ENCODE results near the gene PDE9A.

The PDE9A gene

GRCh38 chr21:42754270-42754933 is 101.0 kb downstream of the PDE9A start:
- TF ChIP-seq TAF1 (IDR thresholded peaks at IDR 0.05; ENCODE audit: borderline replicate concordance, insufficient read depth, low read length) (no peak), SIN3A (IDR thresholded peaks at IDR 0.05; ENCODE audit: borderline replicate concordance, insufficient read depth, low read length) (no peak), REST (IDR thresholded peaks at IDR 0.05; ENCODE audit: insufficient read depth in 1 of 2, low read depth in 2 of 2, low read length in 2 of 2) (no peak), POLR2AphosphoS5 (IDR thresholded peaks at IDR 0.05; ENCODE audit: low read depth, low read length) (no peak), FOXP2 (optimal IDR thresholded peaks at IDR 0.05; ENCODE audit: borderline replicate concordance, extremely low read depth, extremely low read length, insufficient read depth) (no peak)

GRCh38 chr21:42755031-42755665 is 101.7 kb downstream of the PDE9A start:
- TF ChIP-seq SIN3A (IDR thresholded peaks at IDR 0.05; ENCODE audit: borderline replicate concordance, insufficient read depth, low read length): no peak
- TF ChIP-seq FOXP2 (optimal IDR thresholded peaks at IDR 0.05; ENCODE audit: borderline replicate concordance, extremely low read depth, extremely low read length, insufficient read depth): no peak
- no peak for TF ChIP-seq TAF1 (IDR thresholded peaks at IDR 0.05; ENCODE audit: borderline replicate concordance, insufficient read depth, low read length)
- TF ChIP-seq REST (IDR thresholded peaks at IDR 0.05; ENCODE audit: insufficient read depth in 1 of 2, low read depth in 2 of 2, low read length in 2 of 2): no peak
- TF ChIP-seq POLR2AphosphoS5 (IDR thresholded peaks at IDR 0.05; ENCODE audit: low read depth, low read length): no peak

- TF ChIP-seq TAF1 (IDR thresholded peaks at IDR 0.05; ENCODE audit: borderline replicate concordance, insufficient read depth, low read length): no peak
- no peak for TF ChIP-seq SIN3A (IDR thresholded peaks at IDR 0.05; ENCODE audit: borderline replicate concordance, insufficient read depth, low read length)
- TF ChIP-seq POLR2AphosphoS5 (IDR thresholded peaks at IDR 0.05; ENCODE audit: low read depth, low read length): no peak
- TF ChIP-seq REST (IDR thresholded peaks at IDR 0.05; ENCODE audit: insufficient read depth in 1 of 2, low read depth in 2 of 2, low read length in 2 of 2): no peak
- TF ChIP-seq FOXP2 (optimal IDR thresholded peaks at IDR 0.05; ENCODE audit: borderline replicate concordance, extremely low read depth, extremely low read length, insufficient read depth): no peak
These were observed 102.6 kb downstream of the PDE9A start for GRCh38 chr21:42755766-42756579.

GRCh38 chr21:42756580-42757250 is 103.3 kb downstream of the PDE9A start:
- TF ChIP-seq TAF1 (IDR thresholded peaks at IDR 0.05; ENCODE audit: borderline replicate concordance, insufficient read depth, low read length): no peak
- no peak for TF ChIP-seq REST (IDR thresholded peaks at IDR 0.05; ENCODE audit: insufficient read depth in 1 of 2, low read depth in 2 of 2, low read length in 2 of 2)
- TF ChIP-seq SIN3A (IDR thresholded peaks at IDR 0.05; ENCODE audit: borderline replicate concordance, insufficient read depth, low read length): no peak
- no peak for TF ChIP-seq POLR2AphosphoS5 (IDR thresholded peaks at IDR 0.05; ENCODE audit: low read depth, low read length)
- TF ChIP-seq FOXP2 (optimal IDR thresholded peaks at IDR 0.05; ENCODE audit: borderline replicate concordance, extremely low read depth, extremely low read length, insufficient read depth): no peak
